HG03196 (cell line): ENCODE measurements around the gene C10orf67.

Experiments used
- ATAC-seq: cut with Tn5 transposase; IDR thresholded peaks from one replicate; pipeline ENCODE4 v1.9.1; 2021; ENCODE audit not compliant: unreplicated experiment

The C10orf67 gene

DNA sequence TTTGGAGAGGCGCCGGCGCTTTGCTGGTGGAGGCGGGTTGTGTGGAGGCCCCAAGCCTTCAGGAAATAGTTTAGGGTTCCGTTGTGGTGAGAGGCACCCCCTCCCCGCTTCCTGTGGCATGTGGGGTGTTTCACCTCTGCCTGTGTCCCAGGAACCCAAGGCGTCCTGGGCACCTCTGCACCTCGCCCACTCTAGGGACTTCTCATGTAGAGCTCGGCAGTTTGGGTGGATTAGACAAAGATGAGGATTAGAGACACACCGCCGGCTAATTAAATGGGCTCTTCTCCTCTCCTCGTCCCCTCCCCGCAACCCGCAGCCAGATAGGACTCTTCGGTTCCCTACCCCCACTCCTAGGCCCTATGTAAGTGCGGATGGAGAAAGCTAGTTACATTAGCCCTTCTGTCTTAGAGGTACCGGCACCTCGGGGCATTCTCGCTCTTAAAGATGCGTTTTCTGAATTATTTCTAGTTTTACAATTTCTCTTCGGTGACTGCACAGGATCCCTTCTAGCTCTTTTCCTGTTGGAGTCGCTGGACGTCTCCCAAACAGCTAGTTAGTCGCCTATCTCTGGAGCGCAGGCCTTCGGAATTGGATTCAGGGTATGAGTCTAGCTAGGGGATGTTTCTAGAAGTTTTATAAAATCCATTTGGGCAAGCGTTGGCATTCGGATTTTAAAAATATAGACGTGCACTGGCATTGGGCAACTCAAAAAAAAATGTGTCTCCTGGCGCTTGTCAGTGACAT lies 144.7 kb downstream of the C10orf67 start:
- ATAC-seq: no peak

- ATAC-seq: no peak
These were observed 145.4 kb downstream of the C10orf67 start for GRCh38 chr10:23198940-23199767.

GRCh38 chr10:23198610-23198939 lies 146.0 kb downstream of the C10orf67 start:
- no peak for ATAC-seq

GRCh38 chr10:23197416-23197861 lies 147.2 kb downstream of the C10orf67 start:
- no peak for ATAC-seq

DNA sequence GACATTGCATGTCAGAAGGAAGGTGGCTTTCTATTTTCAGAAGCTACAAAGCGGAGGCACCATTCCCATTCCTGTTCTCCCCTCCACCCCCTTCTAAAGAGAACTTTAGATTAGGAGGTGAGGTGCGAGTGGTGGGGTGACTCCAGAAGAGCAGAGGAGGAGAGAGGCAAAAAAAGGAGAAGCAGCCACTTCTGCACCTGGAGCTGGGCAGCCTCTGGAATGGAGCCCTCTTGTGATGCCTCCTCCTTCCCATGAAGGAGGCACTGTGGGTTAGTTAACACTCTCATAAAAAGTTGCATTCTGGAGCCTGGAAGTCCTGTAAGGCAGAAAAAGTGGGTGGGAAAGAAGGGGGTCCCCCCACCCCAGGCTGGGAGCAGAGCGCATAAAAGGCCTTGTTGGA lies 147.7 kb downstream of the C10orf67 start:
- ATAC-seq: no peak

DNA sequence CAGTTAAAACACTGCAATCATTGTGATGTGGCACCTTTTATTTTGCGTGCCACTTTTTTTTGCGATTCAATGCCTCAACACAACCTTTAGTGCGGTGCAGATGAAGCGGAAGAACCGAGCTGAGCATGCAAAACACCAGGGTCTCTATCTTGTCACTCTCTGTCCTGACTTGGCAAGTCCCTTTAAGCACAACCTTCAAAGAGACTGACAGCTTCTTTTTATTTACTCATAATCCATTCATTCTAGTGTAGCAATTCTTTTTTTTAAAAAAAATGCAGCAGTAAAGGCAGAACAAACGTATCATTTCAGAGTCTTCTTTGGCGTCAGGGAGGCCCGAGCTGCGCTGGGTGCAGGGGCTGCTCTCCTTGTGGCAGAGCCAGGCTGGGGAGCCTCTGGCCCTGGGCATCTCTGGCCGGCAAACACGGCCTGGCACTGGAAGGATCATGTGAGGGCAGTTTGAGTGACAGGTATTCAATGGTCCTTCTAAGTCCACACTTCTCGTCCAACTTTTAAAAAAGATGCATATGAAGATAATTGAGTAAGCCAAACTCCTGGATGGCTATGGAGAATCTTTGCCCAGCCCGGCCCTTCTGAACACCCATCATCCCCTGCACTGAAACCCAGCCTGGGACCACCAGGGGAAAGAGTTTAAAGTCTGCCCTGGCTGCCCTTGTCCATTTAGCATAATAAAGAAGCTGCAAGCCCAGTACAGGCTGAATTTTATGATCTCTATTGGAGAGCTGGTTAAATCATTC lies 148.6 kb downstream of the C10orf67 start:
- no peak for ATAC-seq

DNA sequence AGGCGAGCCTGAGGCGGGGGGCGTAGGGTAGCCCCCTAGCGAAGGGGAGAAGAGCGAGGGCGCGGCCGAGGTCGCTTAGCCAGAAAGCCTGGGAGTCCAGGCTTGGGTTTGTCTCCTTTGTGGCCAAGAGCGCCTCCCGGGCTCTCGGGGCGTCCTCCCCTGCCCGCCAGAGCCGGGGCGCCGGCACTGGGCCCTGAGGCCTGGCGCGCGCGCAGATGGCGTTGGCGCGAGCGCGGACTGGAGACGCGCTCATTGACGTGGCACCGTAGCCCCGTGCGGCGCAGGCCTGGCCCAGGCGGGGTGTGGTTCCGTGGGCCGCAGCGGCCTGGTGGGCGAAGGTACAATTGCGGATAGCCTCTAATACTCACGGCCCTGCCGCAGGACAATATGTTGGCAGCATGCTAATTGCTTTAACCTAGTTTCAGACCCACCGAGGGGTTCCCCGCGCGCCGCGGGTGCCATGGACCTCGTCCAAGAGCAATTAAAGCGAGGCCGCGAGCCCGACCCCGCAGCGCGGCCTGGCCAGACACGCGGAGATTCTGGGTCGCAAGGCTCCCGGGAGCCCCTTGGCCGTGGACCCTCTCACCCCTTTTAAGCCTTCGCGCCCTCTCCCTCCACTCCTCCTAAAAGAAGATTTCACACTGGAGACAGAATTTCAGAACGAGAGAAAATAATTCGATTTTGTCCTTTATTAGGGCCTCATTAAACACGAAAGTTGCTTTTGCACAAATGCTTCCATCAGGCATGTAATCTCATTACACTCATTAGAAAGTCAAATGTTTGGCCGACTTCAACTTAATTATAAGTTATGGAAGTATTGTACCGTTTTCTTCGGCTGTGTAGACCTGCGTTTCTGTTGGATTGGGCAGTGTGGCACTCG lies 149.4 kb downstream of the C10orf67 start:
- ATAC-seq: no peak

- no peak for ATAC-seq
These were observed 150.1 kb downstream of the C10orf67 start for GRCh38 chr10:23194471-23194965.

- no peak for ATAC-seq
These were observed 151.0 kb downstream of the C10orf67 start for GRCh38 chr10:23193435-23194074.

- ATAC-seq: no peak
These were observed 151.7 kb downstream of the C10orf67 start for GRCh38 chr10:23192712-23193434.

DNA sequence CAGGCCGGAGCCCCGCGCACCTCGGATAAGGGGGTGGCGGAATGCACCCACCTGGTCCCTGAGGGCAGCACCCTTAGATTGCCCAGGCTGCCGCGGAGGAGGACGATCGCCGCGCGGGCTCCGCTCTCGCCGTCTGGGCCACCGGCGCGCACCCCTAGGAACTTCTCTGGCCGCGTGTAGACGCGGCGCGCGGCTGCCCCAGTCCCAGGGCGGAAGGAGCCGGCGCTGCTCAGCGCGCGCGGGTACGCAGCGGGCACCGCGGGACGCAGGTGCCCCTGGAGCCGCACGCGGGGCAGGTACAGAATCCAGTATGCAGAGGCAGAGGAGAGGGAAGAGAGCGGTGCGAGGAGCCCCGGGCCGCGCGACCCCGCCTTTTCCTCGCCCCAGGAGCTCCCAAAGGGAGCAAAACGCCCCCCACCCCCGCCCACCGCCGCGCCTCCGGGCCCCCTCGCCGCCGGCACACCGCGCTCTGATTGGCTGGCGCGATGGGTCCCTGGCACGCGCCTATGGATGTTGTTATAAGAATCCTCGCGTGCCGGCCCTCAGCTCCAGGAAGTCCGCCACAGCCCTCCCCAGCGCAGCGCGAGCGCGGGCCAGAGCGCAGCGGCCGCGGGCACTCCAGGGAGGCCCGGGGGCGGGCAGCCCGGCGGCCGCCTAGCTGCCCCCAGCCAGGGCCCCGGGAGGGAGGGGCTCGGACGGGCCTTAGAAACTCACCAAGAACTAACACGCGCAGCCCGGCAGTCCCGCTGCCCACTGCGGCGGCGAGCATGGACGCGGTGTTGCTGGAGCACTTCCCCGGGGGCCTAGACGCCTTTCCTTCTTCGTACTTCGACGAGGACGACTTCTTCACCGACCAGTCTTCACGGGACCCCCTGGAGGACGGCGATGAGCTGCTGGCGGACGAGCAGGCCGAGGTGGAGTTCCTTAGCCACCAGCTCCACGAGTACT lies 152.6 kb downstream of the C10orf67 start, which contains the start of gene PTF1A:
PTF1A (plus strand) TSS at position 549 of the 948 bp plus-strand sequence; CDS start at position 768, 219 bp downstream.
- ATAC-seq: no peak

DNA sequence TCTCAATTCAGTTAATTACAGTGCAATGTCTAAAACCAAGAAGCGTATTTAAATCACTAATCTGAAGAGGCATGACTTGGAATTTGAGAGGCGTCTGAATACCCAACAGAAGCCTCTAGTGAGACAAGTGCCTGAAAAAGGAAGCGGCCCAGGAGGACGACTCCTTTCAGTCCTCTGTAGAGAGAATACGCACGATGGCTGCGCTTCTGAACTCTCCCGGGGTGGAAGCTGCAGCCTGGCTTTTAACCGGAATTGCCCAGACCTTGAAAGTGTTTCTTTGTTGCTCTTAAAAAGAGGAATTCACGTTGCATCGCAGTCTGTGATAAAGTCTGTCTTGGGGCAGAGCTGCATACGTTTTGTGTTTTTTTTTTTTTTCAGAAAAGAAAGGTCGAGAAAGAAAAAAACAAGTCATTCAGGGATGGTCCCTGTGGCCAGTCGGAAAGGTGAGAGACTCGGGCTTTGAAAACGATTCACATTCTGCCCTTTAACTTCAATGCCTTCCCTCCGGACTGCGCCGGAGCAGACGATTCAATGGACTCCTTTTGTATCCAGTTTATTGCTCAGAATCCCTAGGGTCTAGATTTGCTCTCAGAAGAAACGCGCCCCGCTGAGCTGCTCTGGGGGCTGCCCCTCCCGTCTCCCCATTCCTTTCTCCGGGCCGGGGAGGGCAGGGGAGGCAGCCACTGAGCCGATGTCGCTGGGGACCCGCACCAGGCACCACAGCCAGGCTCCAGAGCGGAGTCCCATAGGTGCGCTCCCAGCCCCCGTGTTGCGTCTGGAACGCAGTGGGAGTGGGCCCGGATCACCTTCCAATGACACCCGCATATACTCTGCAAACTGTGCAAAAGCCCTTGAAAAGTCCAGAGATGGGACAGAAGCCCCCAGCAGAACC lies 153.5 kb downstream of the C10orf67 start:
- ATAC-seq: no peak

GRCh38 chr10:23189024-23189423 lies 155.6 kb downstream of the C10orf67 start:
- ATAC-seq: no peak

- no peak for ATAC-seq
These were observed 157.4 kb downstream of the C10orf67 start for GRCh38 chr10:23187155-23187554.

- ATAC-seq: no peak
These were observed 157.9 kb downstream of the C10orf67 start for GRCh38 chr10:23186697-23187096.

DNA sequence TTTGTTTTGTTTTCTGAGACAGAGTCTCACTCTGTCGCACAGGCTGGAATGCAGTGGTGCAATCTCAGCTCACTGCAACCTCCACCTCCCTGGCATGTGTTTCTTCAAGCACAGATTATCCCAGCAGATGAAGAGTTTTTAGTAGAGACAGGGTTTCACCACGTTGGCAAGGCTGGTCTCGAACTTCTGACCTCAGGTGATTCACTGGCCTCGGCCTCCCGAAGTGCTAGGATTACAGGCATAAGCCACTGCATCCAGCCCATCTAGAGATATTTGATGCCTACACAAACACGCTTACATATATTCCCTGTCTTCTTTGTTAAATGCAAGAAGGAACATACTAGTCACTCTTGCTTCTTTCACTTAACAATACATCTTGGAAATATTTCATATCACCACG lies 158.4 kb downstream of the C10orf67 start:
- ATAC-seq: no peak

GRCh38 chr10:23174977-23175512 lies 169.6 kb downstream of the C10orf67 start:
- no peak for ATAC-seq
